HL-60/S4 treated with phorbol 12-myristate 13-acetate at 8.2 ng/mL for 4 days and 3 days (cell line): ENCODE measurements around the gene VHLL.

Experiments
- in situ Hi-C: fragments of 300-500 bp; cut with MboI; formaldehyde crosslinking; loops from 2 replicates; pipeline ENCODE4 v1.15.0; 2022; ENCODE audit warnings: low sequenced_read_pairs

Gene VHLL

DNA sequence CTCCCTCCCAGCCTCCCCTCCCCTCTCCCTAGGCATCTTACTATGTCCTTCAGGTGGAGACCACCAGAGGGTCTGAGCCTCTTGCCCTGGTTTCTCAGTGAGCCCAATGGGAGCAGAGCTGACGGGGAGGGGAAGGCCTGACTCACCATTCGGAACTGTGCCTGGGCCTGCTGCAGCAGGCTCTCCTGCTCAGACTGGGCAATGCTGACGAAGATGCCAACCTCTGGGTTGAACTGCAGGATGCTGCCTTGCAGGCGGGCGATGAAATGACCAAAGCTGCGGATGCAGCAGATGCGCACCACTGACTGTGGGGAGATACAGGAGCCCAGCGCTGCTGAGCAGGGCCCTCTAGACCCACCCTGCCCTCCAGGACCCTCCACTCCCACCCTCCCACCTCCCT, 40.2 kb downstream of the VHLL start:
- in situ Hi-C loops: no loop called here

DNA sequence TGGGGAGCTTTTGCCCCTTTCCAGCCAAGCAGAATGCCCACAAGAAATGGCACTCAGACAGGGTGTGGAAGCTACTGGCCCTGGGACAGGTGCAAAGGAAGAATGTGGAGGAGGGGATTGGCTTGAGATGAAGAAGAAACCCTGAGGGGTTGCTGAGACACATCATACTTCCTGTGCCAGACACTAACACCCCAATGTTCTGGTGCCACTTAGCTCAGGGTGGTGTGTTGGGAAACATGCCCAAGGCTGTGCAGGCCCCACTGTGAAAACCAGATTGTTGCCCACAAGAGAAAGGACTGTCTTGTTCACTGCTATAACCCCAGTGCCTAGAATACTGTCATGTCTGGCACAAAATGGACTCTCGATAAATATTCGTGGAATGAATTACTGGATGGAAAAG, 41.4 kb downstream of the VHLL start:
- in situ Hi-C loops: no loop called here

DNA sequence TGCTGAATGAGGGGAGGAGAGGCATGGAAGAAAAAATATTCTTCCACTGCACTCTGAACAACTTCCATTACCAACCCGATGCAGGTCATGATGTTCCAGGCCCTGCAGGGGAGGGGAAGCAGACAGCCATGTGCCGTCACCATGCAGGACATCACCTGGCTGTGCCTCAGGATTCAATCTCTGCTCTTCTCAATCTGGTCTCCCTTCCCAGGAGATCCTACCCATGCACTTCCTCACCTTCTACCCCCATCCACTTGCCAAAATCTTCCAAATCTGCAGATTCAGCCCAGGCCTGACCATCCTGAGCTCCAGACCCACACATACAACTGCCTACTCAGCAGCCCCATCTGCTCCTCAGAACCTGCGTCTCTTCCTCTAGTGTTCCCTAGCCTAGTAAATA, 45.5 kb downstream of the VHLL start:
- in situ Hi-C loops: no loop called here

DNA sequence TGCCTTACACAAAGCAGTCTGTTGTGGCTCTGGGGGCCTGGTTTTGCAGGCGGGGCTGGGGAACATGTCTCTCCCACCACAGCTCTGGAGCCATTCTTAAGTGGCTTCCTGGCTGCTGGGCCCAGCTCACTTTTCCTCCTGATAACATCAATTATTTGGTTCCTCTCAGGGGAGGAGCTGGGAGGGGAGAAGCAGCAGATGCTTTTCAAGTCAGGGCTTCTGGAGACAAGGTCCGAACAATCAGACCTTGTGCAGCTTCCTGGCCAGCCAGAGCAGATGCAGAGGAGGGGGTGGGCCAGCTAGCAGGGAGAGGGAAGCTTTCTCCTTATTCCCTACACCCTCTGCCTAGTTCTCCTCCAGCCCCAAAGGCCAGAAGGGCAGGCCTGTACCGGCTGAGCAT, 47.6 kb downstream of the VHLL start:
- in situ Hi-C loops: no loop called here

DNA sequence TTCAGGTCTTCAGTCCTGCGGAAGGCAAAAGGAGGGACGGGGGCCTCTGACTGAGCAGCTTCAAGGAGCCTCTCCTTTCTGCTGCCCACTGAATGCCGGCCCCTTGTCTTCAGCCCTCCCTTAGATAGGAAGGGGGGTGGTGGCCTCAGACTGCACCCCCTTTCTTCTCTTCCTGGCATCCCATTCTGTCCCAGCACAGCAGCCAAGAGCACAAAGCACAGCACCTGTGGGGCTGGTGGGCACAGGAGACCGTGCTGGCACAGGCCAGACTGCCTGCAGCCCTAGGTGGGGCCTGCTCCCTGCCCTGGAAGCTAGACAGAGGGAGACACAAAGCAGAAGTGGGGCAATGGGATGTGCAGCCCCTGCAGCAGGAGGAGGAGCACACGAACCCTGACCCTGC, 49.5 kb downstream of the VHLL start:
- in situ Hi-C loops: no loop called here
